ENCODE results near the gene CDK7.

Gene CDK7

DNA sequence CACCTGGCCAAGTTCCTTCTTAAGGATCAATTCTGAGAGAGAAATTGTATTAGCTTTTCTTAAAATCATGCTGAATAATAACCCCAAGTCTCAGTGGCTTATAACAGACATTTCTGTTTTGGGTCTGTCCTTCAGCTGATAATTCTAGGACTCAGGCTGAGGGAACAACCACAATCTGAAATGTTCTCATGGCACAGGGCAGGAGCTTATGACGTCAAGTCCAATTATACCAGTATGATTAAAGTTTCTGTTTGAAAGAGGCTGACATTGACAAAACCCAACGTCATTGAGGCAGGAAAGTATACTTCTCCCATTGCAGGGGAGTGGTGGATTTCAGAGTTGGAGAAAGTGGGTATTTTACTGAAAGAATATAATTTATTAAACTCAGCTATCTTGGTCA lies 23.5 kb upstream of the CDK7 start:
- no peak overlapping the region for H3K18ac ChIP-seq (ENCODE audit: low read depth in 1 of 2, low read length in 2 of 2)
- H2BK12ac ChIP-seq (ENCODE audit: low read length in 2 of 2): no peak overlapping the region
- H2AFZ ChIP-seq (ENCODE audit: low read depth, low read length): no peak overlapping the region
- peaks cover 4% of the 10 kb centered on the region for H3K4me1 ChIP-seq (ENCODE audit: control insufficient read depth, insufficient read depth, low read depth, low read length)
- no peak overlapping the region for H2BK15ac ChIP-seq (ENCODE audit: low read depth, poor library complexity, severe bottlenecking)
- no peak overlapping the region for H3K4me2 ChIP-seq (ENCODE audit: low read length, poor library complexity, severe bottlenecking)
- H3K27ac ChIP-seq (ENCODE audit: low read length, poor library complexity, severe bottlenecking): no peak overlapping the region
- no peak for DNase-seq
- H3K4me3 ChIP-seq (ENCODE audit: insufficient read depth in 1 of 2, low read depth in 1 of 2, low read length in 2 of 2): no peak overlapping the region
- H3K9ac ChIP-seq (ENCODE audit: low read length): no peak overlapping the region
- H3K14ac ChIP-seq (ENCODE audit: low read length in 2 of 2): no peak overlapping the region
- no peak overlapping the region for H3K23ac ChIP-seq (ENCODE audit: low read length in 2 of 2)
- H2AK5ac ChIP-seq (ENCODE audit: low read length, severe bottlenecking): no peak overlapping the region
- no peak overlapping the region for H2BK5ac ChIP-seq (ENCODE audit: low read depth, low read length, poor library complexity, severe bottlenecking)
- WGBS: 97% methylated on average over 2 of the region's 2 CpGs
- H3K4ac ChIP-seq (ENCODE audit: low read depth in 1 of 2, low read length in 2 of 2): no peak overlapping the region
- H4K8ac ChIP-seq (ENCODE audit: low read length): no peak overlapping the region
- no peaks in the 10 kb centered on the region for H3K79me1 ChIP-seq (replicated peaks; ENCODE audit: low read length, poor library complexity, severe bottlenecking)
- H3K36me3 ChIP-seq (ENCODE audit: control insufficient read depth in 1 of 2, insufficient read depth in 2 of 2, low read depth in 1 of 2, low read length in 2 of 2): no peaks in the 10 kb centered on the region
- no peaks in the 10 kb centered on the region for H3K9me3 ChIP-seq (ENCODE audit: control insufficient read depth, low read length)
- H2BK120ac ChIP-seq (ENCODE audit: low read depth, low read length): no peak overlapping the region
- H4K91ac ChIP-seq (ENCODE audit: low read length): no peak overlapping the region
- no peaks in the 10 kb centered on the region for H3K27me3 ChIP-seq (ENCODE audit: control insufficient read depth in 1 of 2, insufficient read depth in 1 of 2, low read length in 2 of 2)

DNA sequence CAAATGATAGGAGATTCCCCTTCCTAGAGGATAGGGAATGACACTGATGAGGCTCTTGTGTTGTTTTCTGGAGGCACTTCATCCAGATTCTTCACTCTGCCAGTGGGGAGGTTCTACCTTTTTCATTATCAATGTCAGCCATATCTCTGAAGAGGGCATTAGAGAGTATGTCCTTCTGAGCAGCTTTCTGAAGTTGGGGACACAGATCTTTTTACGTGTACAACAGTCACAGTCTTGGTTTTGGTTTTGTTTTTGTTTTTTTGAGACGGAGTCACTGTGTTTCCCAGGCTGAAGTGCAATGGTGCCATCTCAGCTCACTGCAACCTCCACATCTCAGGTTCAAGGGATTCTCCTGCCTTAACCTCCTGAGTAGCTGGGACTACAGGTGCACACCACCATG lies 22.7 kb upstream of the CDK7 start:
- no peak overlapping the region for H3K4me3 ChIP-seq (ENCODE audit: insufficient read depth in 1 of 2, low read depth in 1 of 2, low read length in 2 of 2)
- H2BK5ac ChIP-seq (ENCODE audit: low read depth, low read length, poor library complexity, severe bottlenecking): no peak overlapping the region
- H3K4me1 ChIP-seq (ENCODE audit: control insufficient read depth, insufficient read depth, low read depth, low read length): peaks cover 4% of the 10 kb centered on the region
- no peak overlapping the region for H3K23ac ChIP-seq (ENCODE audit: low read length in 2 of 2)
- no peak overlapping the region for H4K91ac ChIP-seq (ENCODE audit: low read length)
- H3K4me2 ChIP-seq (ENCODE audit: low read length, poor library complexity, severe bottlenecking): no peak overlapping the region
- no peaks in the 10 kb centered on the region for H3K79me1 ChIP-seq (replicated peaks; ENCODE audit: low read length, poor library complexity, severe bottlenecking)
- WGBS: 90% methylated on average over 2 of the region's 2 CpGs
- no peak overlapping the region for H2BK12ac ChIP-seq (ENCODE audit: low read length in 2 of 2)
- H4K8ac ChIP-seq (ENCODE audit: low read length): no peak overlapping the region
- DNase-seq: no peak
- H3K27ac ChIP-seq (ENCODE audit: low read length, poor library complexity, severe bottlenecking): no peak overlapping the region
- no peaks in the 10 kb centered on the region for H3K9me3 ChIP-seq (ENCODE audit: control insufficient read depth, low read length)
- H3K18ac ChIP-seq (ENCODE audit: low read depth in 1 of 2, low read length in 2 of 2): no peak overlapping the region
- no peaks in the 10 kb centered on the region for H3K27me3 ChIP-seq (ENCODE audit: control insufficient read depth in 1 of 2, insufficient read depth in 1 of 2, low read length in 2 of 2)
- no peak overlapping the region for H3K9ac ChIP-seq (ENCODE audit: low read length)
- no peak overlapping the region for H2AK5ac ChIP-seq (ENCODE audit: low read length, severe bottlenecking)
- no peaks in the 10 kb centered on the region for H3K36me3 ChIP-seq (ENCODE audit: control insufficient read depth in 1 of 2, insufficient read depth in 2 of 2, low read depth in 1 of 2, low read length in 2 of 2)
- H3K14ac ChIP-seq (ENCODE audit: low read length in 2 of 2): no peak overlapping the region
- no peak overlapping the region for H3K4ac ChIP-seq (ENCODE audit: low read depth in 1 of 2, low read length in 2 of 2)
- H2AFZ ChIP-seq (ENCODE audit: low read depth, low read length): no peak overlapping the region
- H2BK120ac ChIP-seq (ENCODE audit: low read depth, low read length): no peak overlapping the region
- H2BK15ac ChIP-seq (ENCODE audit: low read depth, poor library complexity, severe bottlenecking): no peak overlapping the region

DNA sequence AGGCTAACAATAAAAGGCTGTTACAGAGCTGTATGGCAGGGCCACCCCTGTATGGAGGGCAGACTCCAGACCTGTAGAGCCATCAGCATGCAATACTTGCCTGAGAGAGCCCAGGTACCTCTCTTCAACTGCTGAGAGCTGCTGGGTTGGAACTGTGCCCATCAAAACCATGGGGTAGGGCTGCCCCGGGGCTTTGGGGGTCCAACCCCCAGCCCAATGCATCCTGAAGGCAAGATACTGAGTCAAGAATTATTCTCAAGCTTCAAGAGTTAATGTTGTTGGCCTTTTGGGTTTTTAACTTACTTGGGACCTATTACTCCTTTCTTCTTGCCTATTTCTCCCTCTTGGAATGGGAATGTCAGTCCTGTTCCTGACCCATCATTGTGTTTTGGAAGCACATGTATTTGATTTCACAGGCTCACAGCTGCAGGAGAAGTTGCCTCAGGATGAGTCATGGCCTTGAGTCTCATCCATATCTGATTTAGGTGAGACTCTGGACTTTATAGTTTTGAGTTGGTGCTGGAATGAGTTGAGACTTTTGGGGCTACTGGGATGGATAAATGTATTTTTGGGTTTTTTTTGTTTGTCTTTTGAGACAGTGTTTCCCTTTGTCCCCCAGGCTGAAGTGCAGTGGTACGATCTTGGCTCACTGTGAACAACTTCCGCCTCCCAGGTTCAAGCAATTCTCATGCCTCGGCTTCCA lies 21.0 kb upstream of the CDK7 start:
- H3K9ac ChIP-seq (ENCODE audit: low read length): no peak overlapping the region
- no peak overlapping the region for H2AK5ac ChIP-seq (ENCODE audit: low read length, severe bottlenecking)
- 98% methylated on average over 4 of the region's 4 CpGs for WGBS
- no peaks in the 10 kb centered on the region for H3K27me3 ChIP-seq (ENCODE audit: control insufficient read depth in 1 of 2, insufficient read depth in 1 of 2, low read length in 2 of 2)
- no peak overlapping the region for H2BK5ac ChIP-seq (ENCODE audit: low read depth, low read length, poor library complexity, severe bottlenecking)
- no peak overlapping the region for H2BK15ac ChIP-seq (ENCODE audit: low read depth, poor library complexity, severe bottlenecking)
- H2AFZ ChIP-seq (ENCODE audit: low read depth, low read length): no peak overlapping the region
- H3K18ac ChIP-seq (ENCODE audit: low read depth in 1 of 2, low read length in 2 of 2): no peak overlapping the region
- H4K8ac ChIP-seq (ENCODE audit: low read length): no peak overlapping the region
- peak; percentile 17 for DNase-seq
- no peak overlapping the region for H3K23ac ChIP-seq (ENCODE audit: low read length in 2 of 2)
- H3K4me1 ChIP-seq (ENCODE audit: control insufficient read depth, insufficient read depth, low read depth, low read length): peaks cover 4% of the 10 kb centered on the region
- H4K91ac ChIP-seq (ENCODE audit: low read length): no peak overlapping the region
- H2BK12ac ChIP-seq (ENCODE audit: low read length in 2 of 2): no peak overlapping the region
- no peak overlapping the region for H2BK120ac ChIP-seq (ENCODE audit: low read depth, low read length)
- H3K79me1 ChIP-seq (replicated peaks; ENCODE audit: low read length, poor library complexity, severe bottlenecking): peaks cover 4% of the 10 kb centered on the region
- H3K4me3 ChIP-seq (ENCODE audit: insufficient read depth in 1 of 2, low read depth in 1 of 2, low read length in 2 of 2): no peak overlapping the region
- H3K4me2 ChIP-seq (ENCODE audit: low read length, poor library complexity, severe bottlenecking): no peak overlapping the region
- H3K27ac ChIP-seq (ENCODE audit: low read length, poor library complexity, severe bottlenecking): no peak overlapping the region
- no peak overlapping the region for H3K4ac ChIP-seq (ENCODE audit: low read depth in 1 of 2, low read length in 2 of 2)
- no peak overlapping the region for H3K14ac ChIP-seq (ENCODE audit: low read length in 2 of 2)
- H3K9me3 ChIP-seq (ENCODE audit: control insufficient read depth, low read length): no peaks in the 10 kb centered on the region
- no peaks in the 10 kb centered on the region for H3K36me3 ChIP-seq (ENCODE audit: control insufficient read depth in 1 of 2, insufficient read depth in 2 of 2, low read depth in 1 of 2, low read length in 2 of 2)

DNA sequence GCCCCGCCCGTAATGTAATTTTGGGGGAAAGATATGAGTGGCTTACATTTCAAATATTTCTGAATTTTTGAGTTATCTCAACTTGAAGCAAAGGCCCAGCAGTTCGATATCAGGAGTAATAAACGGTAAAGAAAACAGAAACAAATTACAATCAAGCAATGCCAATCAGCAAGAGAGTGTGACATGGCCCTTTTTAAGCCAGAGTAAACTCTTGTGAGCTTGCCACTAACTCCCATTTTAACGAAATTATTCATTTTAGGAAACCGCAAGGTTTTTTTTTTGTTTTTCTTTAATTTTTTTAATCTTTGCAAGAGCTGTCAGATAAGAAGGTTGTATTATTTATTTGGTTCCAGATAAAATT lies 17.6 kb upstream of the CDK7 start:
- H3K4me1 ChIP-seq (ENCODE audit: control insufficient read depth, insufficient read depth, low read depth, low read length): peaks cover 5% of the 10 kb centered on the region
- H3K27ac ChIP-seq (ENCODE audit: low read length, poor library complexity, severe bottlenecking): no peak overlapping the region
- no peak for DNase-seq
- H3K4me2 ChIP-seq (ENCODE audit: low read length, poor library complexity, severe bottlenecking): peak overlapping the region; percentile 22
- peak overlapping the region in 1 of 2 experiments; percentile 99 for H3K4me3 ChIP-seq (ENCODE audit: insufficient read depth in 1 of 2, low read depth in 1 of 2, low read length in 2 of 2)
- no peak overlapping the region for H3K23ac ChIP-seq (ENCODE audit: low read length in 2 of 2)
- no peaks in the 10 kb centered on the region for H3K27me3 ChIP-seq (ENCODE audit: control insufficient read depth in 1 of 2, insufficient read depth in 1 of 2, low read length in 2 of 2)
- no peak overlapping the region for H2BK15ac ChIP-seq (ENCODE audit: low read depth, poor library complexity, severe bottlenecking)
- no peak overlapping the region for H3K14ac ChIP-seq (ENCODE audit: low read length in 2 of 2)
- no peak overlapping the region for H4K91ac ChIP-seq (ENCODE audit: low read length)
- 93% methylated on average over 3 of the region's 6 CpGs for WGBS
- no peak overlapping the region for H2BK5ac ChIP-seq (ENCODE audit: low read depth, low read length, poor library complexity, severe bottlenecking)
- H3K4ac ChIP-seq (ENCODE audit: low read depth in 1 of 2, low read length in 2 of 2): no peak overlapping the region
- no peak overlapping the region for H2AFZ ChIP-seq (ENCODE audit: low read depth, low read length)
- no peak overlapping the region for H4K8ac ChIP-seq (ENCODE audit: low read length)
- H3K9ac ChIP-seq (ENCODE audit: low read length): peak overlapping the region; percentile 91
- H2BK12ac ChIP-seq (ENCODE audit: low read length in 2 of 2): no peak overlapping the region
- no peak overlapping the region for H3K18ac ChIP-seq (ENCODE audit: low read depth in 1 of 2, low read length in 2 of 2)
- H3K36me3 ChIP-seq (ENCODE audit: control insufficient read depth in 1 of 2, insufficient read depth in 2 of 2, low read depth in 1 of 2, low read length in 2 of 2): no peaks in the 10 kb centered on the region
- no peak overlapping the region for H2BK120ac ChIP-seq (ENCODE audit: low read depth, low read length)
- no peaks in the 10 kb centered on the region for H3K9me3 ChIP-seq (ENCODE audit: control insufficient read depth, low read length)
- no peak overlapping the region for H2AK5ac ChIP-seq (ENCODE audit: low read length, severe bottlenecking)
- H3K79me1 ChIP-seq (replicated peaks; ENCODE audit: low read length, poor library complexity, severe bottlenecking): peaks cover 11% of the 10 kb centered on the region
